GM19043 (cell line): Measurements from ENCODE around the gene ALPK3.

Experiments
- ATAC-seq: cut with Tn5 transposase; IDR thresholded peaks from one replicate; pipeline ENCODE4 v1.9.1; 2021; ENCODE audit warnings: low read depth; ENCODE audit not compliant: unreplicated experiment

Gene ALPK3

GRCh38 chr15:84816694-84817465 lies at the start of gene ALPK3:
ALPK3 (plus strand) TSS chr15:84817356; CDS start chr15:84817453, 97 bp downstream.
- ATAC-seq, result no peak

- ATAC-seq, result no peak
Observed at GRCh38 chr15:84772031-84772430, 45.1 kb upstream of the ALPK3 start.

GRCh38 chr15:84772467-84772866 lies 44.7 kb upstream of the ALPK3 start:
- ATAC-seq, result no peak

- peak; percentile 53 for ATAC-seq
Observed at GRCh38 chr15:84773716-84774115, 43.4 kb upstream of the ALPK3 start.

GRCh38 chr15:84775867-84776449 lies 41.2 kb upstream of the ALPK3 start:
- ATAC-seq, result no peak

GRCh38 chr15:84778194-84778593 lies 39.0 kb upstream of the ALPK3 start:
- no peak for ATAC-seq

- no peak for ATAC-seq
Observed at GRCh38 chr15:84780492-84780891, 36.7 kb upstream of the ALPK3 start.

GRCh38 chr15:84781495-84781894 lies 35.7 kb upstream of the ALPK3 start:
- no peak for ATAC-seq

GRCh38 chr15:84782346-84782745 lies 34.8 kb upstream of the ALPK3 start:
- ATAC-seq, result no peak

GRCh38 chr15:84783493-84784251 lies 33.5 kb upstream of the ALPK3 start:
- no peak for ATAC-seq

GRCh38 chr15:84784262-84784661 lies 32.9 kb upstream of the ALPK3 start:
- no peak for ATAC-seq

- no peak for ATAC-seq
Observed at GRCh38 chr15:84785053-84785452, 32.1 kb upstream of the ALPK3 start.

- ATAC-seq, result no peak
Observed at GRCh38 chr15:84788500-84788899, 28.7 kb upstream of the ALPK3 start.

GRCh38 chr15:84789762-84790161 lies 27.4 kb upstream of the ALPK3 start:
- no peak for ATAC-seq

- ATAC-seq, result no peak
Observed at GRCh38 chr15:84790676-84791075, 26.5 kb upstream of the ALPK3 start.

GRCh38 chr15:84791763-84792162 lies 25.4 kb upstream of the ALPK3 start:
- ATAC-seq, result no peak

GRCh38 chr15:84793431-84794161 lies 23.6 kb upstream of the ALPK3 start:
- no peak for ATAC-seq

GRCh38 chr15:84794162-84794547 lies 23.0 kb upstream of the ALPK3 start:
- no peak for ATAC-seq

GRCh38 chr15:84795186-84795585 lies 22.0 kb upstream of the ALPK3 start:
- ATAC-seq, result no peak

GRCh38 chr15:84797212-84797611 lies 19.9 kb upstream of the ALPK3 start:
- ATAC-seq, result no peak

GRCh38 chr15:84797801-84798200 lies 19.4 kb upstream of the ALPK3 start:
- no peak for ATAC-seq
